H1 (cell line): Measurements from ENCODE around the gene TNS2. TPM values are rescaled to one million over a fixed set of nuclear protein-coding genes. Genes with fewer than 3 reads are reported as not detected.

ENCODE experiments used
- CHD2 ChIP-seq: IDR thresholded peaks from 2 replicates; pipeline ENCODE4 v1.6.1; 2012; ENCODE audit warnings: low read length, improper control_type of control experiment
- EGR1 ChIP-seq: IDR thresholded peaks from 2 replicates; pipeline ENCODE4 v1.6.1; 2011; ENCODE audit warnings: low read depth, low read length, borderline replicate concordance
- EZH2 ChIP-seq: fragments of 200-600 bp; sonication (generic); IDR thresholded peaks from 2 replicates; pipeline ENCODE4 v1.7.1; 2012; ENCODE audit warnings: low read depth, mild to moderate bottlenecking, moderate library complexity, low read length, inconsistent platforms; ENCODE audit not compliant: severe bottlenecking
- MAFK ChIP-seq: IDR thresholded peaks from 2 replicates; pipeline ENCODE4 v1.6.1; 2012; ENCODE audit warnings: low read depth, mild to moderate bottlenecking, improper control_type of control experiment, low read length
- SP4 ChIP-seq: IDR thresholded peaks from 2 replicates; pipeline ENCODE4 v1.6.1; 2012; ENCODE audit warnings: low read length, inconsistent platforms
- TAF1 ChIP-seq: IDR thresholded peaks from 2 replicates; pipeline ENCODE4 v1.6.1; 2011; ENCODE audit warnings: mild to moderate bottlenecking, low read depth, low read length
- polyA plus RNA-seq, 7 experiments: library from polyadenylated mRNA; depleted of rRNA in 3 of 7; stranded (reverse) in 5 of 7; unstranded in 2 of 7; fragments of >200 nt in 5 of 7; fragments of 200-250 nt in 2 of 7; gene quantifications; 1 replicate in 5 of 7; 2 replicates in 1 of 7; 4 replicates in 1 of 7; pipeline versions ENCODE4 v1.2.1 to v1.2.3, GENCODE V29; 2011 to 2013; ENCODE audit warnings: missing spikeins in 2 of 7, mixed read lengths in 2 of 7
- total RNA-seq: library from RNA; stranded (reverse); fragmentation: NEBNext Ultra II Directional; extraction: Animal tissue kit (Norgen Biotek cat#: 25700); gene quantifications from 2 replicates; pipeline ENCODE4 v1.2.1, GENCODE V29; 2021

The TNS2 gene
- total and polyA plus RNA-seq, 2 of the 8 experiments (the other 6 are each of a cell fraction or from before 2014, with no cell fraction given) = 2.8 to 4.7 TPM

- no peak for TF ChIP-seq CHD2
- TF ChIP-seq EZH2 = no peak
- TF ChIP-seq MAFK = no peak
- TF ChIP-seq EGR1 = no peak
- no peak for TF ChIP-seq TAF1
- TF ChIP-seq SP4 = no peak
These were observed 8.1 kb downstream of the TNS2 start (continued) for GRCh38 chr12:53057816-53058500.
